Fibroblast of skin of abdomen (primary cell): ENCODE results near the gene CFC1B.
"Not testable (repeated sequence)": the region's sequence is repeated elsewhere in the genome, so short reads cannot be mapped to it uniquely, and the experiment has no call there.

Experiments used
- DNase-seq: peaks from one replicate; pipeline ENCODE4 v3.0.0-alpha.2; 2013

Gene CFC1B

DNA sequence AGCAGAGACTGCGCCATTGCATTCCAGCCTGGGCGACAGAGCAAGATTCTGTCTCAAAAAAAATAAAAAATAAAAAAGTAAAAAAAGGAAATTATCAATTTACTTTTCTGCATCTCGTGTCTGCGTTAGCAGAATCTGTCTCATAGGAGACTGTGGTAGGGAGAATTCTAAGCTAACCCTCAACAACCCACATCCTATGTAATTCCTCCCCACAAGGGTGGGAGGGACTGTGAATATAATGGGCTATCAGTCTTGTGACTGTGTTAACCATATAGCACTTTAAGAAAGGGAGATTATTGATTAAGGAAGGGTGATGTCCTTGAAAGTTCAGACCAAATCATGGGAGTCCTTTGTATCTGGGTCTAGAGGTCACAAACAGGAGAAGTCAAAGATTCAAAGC is 45.1 kb downstream of the CFC1B start:
- DNase-seq: not testable (repeated sequence)

DNA sequence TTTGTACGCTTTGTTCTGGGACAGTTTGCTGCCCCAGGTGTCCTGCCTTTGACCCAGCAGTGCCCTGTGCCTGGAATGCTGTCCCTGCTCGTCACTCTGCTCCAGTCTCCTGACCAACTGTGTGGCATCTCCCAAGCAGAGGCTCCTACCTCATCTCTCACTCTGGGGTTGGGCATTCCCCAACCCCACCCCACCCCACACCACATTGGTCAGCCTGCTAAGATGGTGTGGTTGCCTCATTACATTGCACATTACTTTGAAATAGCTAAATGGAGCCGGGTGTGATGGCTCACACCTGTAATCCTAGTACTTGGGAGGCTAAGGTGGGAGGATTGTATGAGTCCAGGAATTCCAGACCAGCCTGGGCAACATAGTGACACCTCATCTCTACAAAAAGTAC is 50.9 kb downstream of the CFC1B start:
- not testable (repeated sequence) for DNase-seq

DNA sequence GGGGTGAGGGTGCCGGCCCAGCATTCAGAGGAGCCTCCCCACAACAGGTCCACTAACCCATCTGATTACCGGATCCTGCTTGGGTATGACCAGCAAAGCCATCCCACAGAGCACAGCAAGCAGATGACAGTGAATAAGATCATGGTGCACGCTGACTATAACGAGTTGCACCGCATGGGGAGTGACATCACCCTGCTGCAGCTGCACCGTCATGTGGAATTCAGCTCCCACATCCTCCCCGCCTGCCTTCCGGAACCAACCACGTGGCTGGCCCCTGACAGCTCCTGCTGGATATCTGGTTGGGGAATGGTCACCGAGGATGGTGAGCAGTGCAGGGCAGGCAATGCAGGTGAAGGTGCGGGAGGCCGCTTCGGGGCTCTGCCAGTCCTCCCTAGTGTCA is 53.2 kb downstream of the CFC1B start:
- not testable (repeated sequence) for DNase-seq

- not testable (repeated sequence) for DNase-seq
Measured at GRCh38 chr2:130576209-130576784, 55.3 kb downstream of the CFC1B start.

- not testable (repeated sequence) for DNase-seq
Measured at GRCh38 chr2:130577559-130577958, 56.5 kb downstream of the CFC1B start.
